ENCODE measurements around the gene TTF1.

The TTF1 gene

DNA sequence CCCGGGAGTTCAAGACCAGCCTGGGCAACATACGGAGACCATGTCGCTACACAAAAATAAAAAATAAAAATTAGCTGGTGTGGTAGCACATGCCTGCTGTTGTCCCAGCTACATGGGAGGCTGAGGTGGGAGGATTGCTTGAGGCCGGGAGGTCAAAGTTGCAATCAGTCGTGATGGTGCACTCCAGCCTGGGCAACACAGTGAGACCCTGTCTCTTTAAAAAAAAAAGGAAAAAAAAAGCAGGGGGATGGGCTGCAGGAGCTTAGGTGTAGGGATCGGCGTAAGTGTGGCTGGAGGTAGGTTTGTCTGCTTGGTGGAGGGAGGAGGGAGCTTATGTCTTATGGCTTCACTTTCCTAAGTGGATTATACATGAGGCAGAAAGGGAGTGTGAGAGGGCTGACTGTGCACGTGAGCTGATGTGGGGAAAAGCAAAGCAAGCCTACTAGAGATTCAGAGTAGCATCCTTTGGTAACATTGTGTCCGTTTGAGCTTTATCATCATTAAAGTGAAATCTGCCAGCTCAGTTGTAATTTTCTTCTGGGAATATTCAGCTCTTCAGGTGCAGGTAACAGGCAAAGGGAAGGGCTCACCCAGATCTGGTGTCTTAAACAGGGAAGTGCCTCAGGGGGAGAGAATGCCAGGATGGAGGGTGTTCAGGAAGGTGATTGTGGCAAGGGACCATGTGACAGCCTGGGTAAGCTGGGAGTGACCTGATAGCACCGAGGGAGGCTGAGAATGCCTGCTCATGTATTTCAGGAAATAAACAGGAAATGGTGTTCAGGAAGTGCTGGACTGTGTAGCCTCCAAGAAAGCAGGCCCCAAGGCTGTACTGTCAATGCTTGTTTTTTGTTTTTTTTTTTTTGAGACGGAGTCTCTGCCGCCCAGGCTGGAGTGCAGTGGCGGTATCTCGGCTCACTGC lies 34.2 kb downstream of the TTF1 start:
- Histone ChIP-seq H2AFZ (ENCODE audit: low read length) (no peak overlapping the region), H3K9ac (ENCODE audit: low read depth, low read length, poor library complexity, severe bottlenecking) (no peak overlapping the region), H3K4me3 (ENCODE audit: low read length, poor library complexity, severe bottlenecking) (peak overlapping the region; percentile 38), H4K20me1 (ENCODE audit: insufficient read depth, low read length, poor library complexity, severe bottlenecking) (no peaks in the 10 kb centered on the region), H3K9me2 (replicated peaks; ENCODE audit: low read depth, low read length) (no peaks in the 10 kb centered on the region), H3K27me3 (ENCODE audit: insufficient read depth, low read length, poor library complexity, severe bottlenecking) (no peaks in the 10 kb centered on the region), H3K79me2 (ENCODE audit: insufficient read depth, low read length) (no peaks in the 10 kb centered on the region), H3K36me3 (ENCODE audit: insufficient read depth, low read length) (peaks cover 31% of the 10 kb centered on the region; the same call in 1 of the 2 replicates), H3K4me2 (ENCODE audit: low read depth, low read length, poor library complexity, severe bottlenecking) (peak overlapping the region; percentile 45), H3K9me3 (ENCODE audit: insufficient read depth, low read depth, low read length) (no peaks in the 10 kb centered on the region), H3K4me1 (ENCODE audit: insufficient read depth, low read length, poor library complexity, severe bottlenecking) (peaks cover 16% of the 10 kb centered on the region), H3F3A (ENCODE audit: low read depth) (no peaks in the 10 kb centered on the region)
- TF ChIP-seq, protein P1, sequence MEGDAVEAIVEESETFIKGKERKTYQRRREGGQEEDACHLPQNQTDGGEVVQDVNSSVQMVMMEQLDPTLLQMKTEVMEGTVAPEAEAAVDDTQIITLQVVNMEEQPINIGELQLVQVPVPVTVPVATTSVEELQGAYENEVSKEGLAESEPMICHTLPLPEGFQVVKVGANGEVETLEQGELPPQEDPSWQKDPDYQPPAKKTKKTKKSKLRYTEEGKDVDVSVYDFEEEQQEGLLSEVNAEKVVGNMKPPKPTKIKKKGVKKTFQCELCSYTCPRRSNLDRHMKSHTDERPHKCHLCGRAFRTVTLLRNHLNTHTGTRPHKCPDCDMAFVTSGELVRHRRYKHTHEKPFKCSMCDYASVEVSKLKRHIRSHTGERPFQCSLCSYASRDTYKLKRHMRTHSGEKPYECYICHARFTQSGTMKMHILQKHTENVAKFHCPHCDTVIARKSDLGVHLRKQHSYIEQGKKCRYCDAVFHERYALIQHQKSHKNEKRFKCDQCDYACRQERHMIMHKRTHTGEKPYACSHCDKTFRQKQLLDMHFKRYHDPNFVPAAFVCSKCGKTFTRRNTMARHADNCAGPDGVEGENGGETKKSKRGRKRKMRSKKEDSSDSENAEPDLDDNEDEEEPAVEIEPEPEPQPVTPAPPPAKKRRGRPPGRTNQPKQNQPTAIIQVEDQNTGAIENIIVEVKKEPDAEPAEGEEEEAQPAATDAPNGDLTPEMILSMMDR (conservative IDR thresholded peaks at IDR 0.05; ENCODE audit: low read length) = no peak
- TF ChIP-seq EZH2phosphoT487 (IDR thresholded peaks at IDR 0.05; ENCODE audit: borderline replicate concordance) = no peak

DNA sequence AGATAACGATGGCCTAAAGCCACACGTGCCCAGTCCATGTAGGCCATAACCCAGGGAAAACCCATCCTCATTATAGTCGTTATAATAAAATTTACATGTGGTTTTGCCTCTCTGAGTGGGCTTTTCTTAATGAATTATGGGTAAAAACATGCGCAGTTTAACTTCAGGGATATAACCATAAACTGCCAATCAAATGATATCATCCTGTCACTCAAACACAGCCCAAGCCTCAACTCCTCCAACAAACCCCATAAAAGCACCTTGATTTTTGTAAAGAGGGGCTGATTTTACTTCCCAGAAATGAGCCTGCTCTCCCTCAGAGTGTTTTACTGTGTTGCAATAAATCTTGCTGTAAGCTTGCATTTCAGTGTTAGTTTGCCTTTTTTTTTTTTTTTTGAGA lies 36.0 kb downstream of the TTF1 start:
- H3K9me3 ChIP-seq (ENCODE audit: insufficient read depth, low read depth, low read length) = no peaks in the 10 kb centered on the region
- no peak overlapping the region for H3K4me2 ChIP-seq (ENCODE audit: low read depth, low read length, poor library complexity, severe bottlenecking)
- H3F3A ChIP-seq (ENCODE audit: low read depth) = no peaks in the 10 kb centered on the region
- no peaks in the 10 kb centered on the region for H3K79me2 ChIP-seq (ENCODE audit: insufficient read depth, low read length)
- H3K9ac ChIP-seq (ENCODE audit: low read depth, low read length, poor library complexity, severe bottlenecking) = no peak overlapping the region
- H4K20me1 ChIP-seq (ENCODE audit: insufficient read depth, low read length, poor library complexity, severe bottlenecking) = no peaks in the 10 kb centered on the region
- no peaks in the 10 kb centered on the region for H3K9me2 ChIP-seq (replicated peaks; ENCODE audit: low read depth, low read length)
- H3K36me3 ChIP-seq (ENCODE audit: insufficient read depth, low read length) = peaks cover 12% of the 10 kb centered on the region; the same call in 1 of the 2 replicates
- no peak overlapping the region for H3K4me3 ChIP-seq (ENCODE audit: low read length, poor library complexity, severe bottlenecking)
- H2AFZ ChIP-seq (ENCODE audit: low read length) = no peak overlapping the region
- H3K27me3 ChIP-seq (ENCODE audit: insufficient read depth, low read length, poor library complexity, severe bottlenecking) = no peaks in the 10 kb centered on the region
- peaks cover 16% of the 10 kb centered on the region for H3K4me1 ChIP-seq (ENCODE audit: insufficient read depth, low read length, poor library complexity, severe bottlenecking)
- no peak for TF ChIP-seq EZH2phosphoT487 (IDR thresholded peaks at IDR 0.05; ENCODE audit: borderline replicate concordance)
- TF ChIP-seq, protein P1 (conservative IDR thresholded peaks at IDR 0.05; ENCODE audit: low read length) = no peak

DNA sequence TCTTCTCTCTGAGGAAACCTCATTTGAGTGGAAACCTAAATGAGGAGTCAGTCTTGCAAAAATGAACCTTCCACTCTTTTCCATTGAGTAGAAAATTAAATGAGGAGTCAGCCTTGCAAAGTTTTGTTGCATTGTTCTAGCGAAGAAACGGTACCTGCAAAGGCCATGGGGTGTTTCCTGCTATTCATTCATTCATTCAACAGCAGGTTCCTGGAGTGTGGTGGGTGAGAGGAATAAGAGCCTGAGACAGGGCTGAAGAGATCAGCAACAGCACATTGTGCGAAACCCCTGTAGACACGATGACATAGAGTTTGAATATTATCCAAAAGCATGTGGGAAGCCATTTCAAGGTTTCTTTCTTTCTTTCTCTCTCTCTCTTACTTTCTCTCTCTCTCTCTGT lies 37.2 kb downstream of the TTF1 start:
- no peak overlapping the region for H3K9ac ChIP-seq (ENCODE audit: low read depth, low read length, poor library complexity, severe bottlenecking)
- peaks cover 16% of the 10 kb centered on the region for H3K4me1 ChIP-seq (ENCODE audit: insufficient read depth, low read length, poor library complexity, severe bottlenecking)
- no peak for TF ChIP-seq EZH2phosphoT487 (IDR thresholded peaks at IDR 0.05; ENCODE audit: borderline replicate concordance)
- TF ChIP-seq, protein P1 (conservative IDR thresholded peaks at IDR 0.05; ENCODE audit: low read length) = no peak
- H3F3A ChIP-seq (ENCODE audit: low read depth) = no peaks in the 10 kb centered on the region
- H3K9me2 ChIP-seq (replicated peaks; ENCODE audit: low read depth, low read length) = no peaks in the 10 kb centered on the region
- no peaks in the 10 kb centered on the region for H3K9me3 ChIP-seq (ENCODE audit: insufficient read depth, low read depth, low read length)
- no peak overlapping the region for H3K4me2 ChIP-seq (ENCODE audit: low read depth, low read length, poor library complexity, severe bottlenecking)
- no peaks in the 10 kb centered on the region for H4K20me1 ChIP-seq (ENCODE audit: insufficient read depth, low read length, poor library complexity, severe bottlenecking)
- no peaks in the 10 kb centered on the region for H3K27me3 ChIP-seq (ENCODE audit: insufficient read depth, low read length, poor library complexity, severe bottlenecking)
- H3K36me3 ChIP-seq (ENCODE audit: insufficient read depth, low read length) = peaks cover under 1% of the 10 kb centered on the region; the same call in 1 of the 2 replicates
- H2AFZ ChIP-seq (ENCODE audit: low read length) = no peak overlapping the region
- H3K4me3 ChIP-seq (ENCODE audit: low read length, poor library complexity, severe bottlenecking) = no peak overlapping the region
- no peaks in the 10 kb centered on the region for H3K79me2 ChIP-seq (ENCODE audit: insufficient read depth, low read length)
